Activated T-cell treated with anti-CD3 and anti-CD28 coated beads for 4 hours (primary cell): ENCODE data around the gene ARHGAP15.

ENCODE experiments used
- DNase-seq: peaks from one replicate; pipeline ENCODE4 v3.0.0-alpha.2; 2020

The ARHGAP15 gene

GRCh38 chr2:143603846-143604565, 474.8 kb downstream of the ARHGAP15 start:
- no peak for DNase-seq

DNA sequence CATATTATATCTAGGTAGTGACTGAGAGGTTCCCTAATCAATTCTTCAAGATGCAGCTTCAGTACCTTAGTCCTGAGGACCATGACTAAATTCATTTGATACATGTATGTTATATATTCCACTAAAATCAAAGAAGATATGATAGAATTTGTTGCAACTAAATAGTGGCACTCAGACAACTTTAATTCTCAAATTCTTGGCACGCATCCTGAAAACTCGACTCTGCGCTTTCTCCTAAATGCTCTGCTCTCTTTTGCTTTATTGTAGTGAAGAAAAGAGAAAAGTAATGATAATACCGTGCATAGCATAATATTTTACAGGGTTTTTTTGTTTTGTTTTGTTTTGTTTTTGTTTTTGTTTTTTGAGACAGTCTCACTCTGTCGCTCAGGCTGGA, 475.3 kb downstream of the ARHGAP15 start:
- DNase-seq: no peak

- no peak for DNase-seq
Measured at GRCh38 chr2:143607231-143608062, 478.2 kb downstream of the ARHGAP15 start.

DNA sequence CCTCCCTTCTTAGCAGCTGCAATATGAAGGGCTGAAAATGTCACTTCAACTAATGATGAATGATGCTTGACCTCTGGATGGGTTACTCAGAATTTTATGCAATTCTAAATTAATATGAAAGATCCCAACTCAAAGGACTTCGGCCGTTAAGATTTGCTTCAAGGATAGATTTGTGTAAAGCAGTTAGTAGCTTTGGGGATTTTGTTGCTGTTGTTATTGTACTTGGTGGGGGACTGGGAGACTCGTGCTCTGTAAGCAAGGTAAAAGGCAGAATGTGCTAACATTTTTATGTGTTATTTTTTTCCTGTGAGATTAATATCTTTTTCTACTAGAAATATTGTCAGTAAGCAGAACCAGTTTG, 478.8 kb downstream of the ARHGAP15 start:
- no peak for DNase-seq

GRCh38 chr2:143608758-143609157, 479.5 kb downstream of the ARHGAP15 start:
- no peak for DNase-seq

- DNase-seq: no peak
Measured at GRCh38 chr2:143611336-143611735, 482.1 kb downstream of the ARHGAP15 start.

GRCh38 chr2:143615562-143615961, 486.3 kb downstream of the ARHGAP15 start:
- DNase-seq: no peak

DNA sequence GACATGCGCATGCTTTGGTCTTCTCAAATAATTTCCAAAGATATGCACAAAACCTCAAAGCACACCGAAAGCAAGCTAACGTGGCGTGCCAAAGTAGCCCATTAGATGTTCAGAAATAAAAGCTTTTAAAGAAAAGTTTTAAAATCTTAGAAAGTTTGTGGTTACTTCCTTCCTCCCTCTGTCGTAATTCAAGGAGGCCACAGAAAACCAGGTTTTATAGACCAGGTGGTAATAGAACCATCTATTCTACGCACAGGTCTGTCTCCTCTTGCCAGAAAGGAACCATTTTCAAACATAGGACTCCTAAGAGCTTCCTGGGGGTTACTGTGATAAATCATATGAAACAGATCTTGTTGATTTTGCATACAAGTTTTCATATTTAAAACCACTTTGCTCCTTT, 487.2 kb downstream of the ARHGAP15 start:
- no peak for DNase-seq

DNA sequence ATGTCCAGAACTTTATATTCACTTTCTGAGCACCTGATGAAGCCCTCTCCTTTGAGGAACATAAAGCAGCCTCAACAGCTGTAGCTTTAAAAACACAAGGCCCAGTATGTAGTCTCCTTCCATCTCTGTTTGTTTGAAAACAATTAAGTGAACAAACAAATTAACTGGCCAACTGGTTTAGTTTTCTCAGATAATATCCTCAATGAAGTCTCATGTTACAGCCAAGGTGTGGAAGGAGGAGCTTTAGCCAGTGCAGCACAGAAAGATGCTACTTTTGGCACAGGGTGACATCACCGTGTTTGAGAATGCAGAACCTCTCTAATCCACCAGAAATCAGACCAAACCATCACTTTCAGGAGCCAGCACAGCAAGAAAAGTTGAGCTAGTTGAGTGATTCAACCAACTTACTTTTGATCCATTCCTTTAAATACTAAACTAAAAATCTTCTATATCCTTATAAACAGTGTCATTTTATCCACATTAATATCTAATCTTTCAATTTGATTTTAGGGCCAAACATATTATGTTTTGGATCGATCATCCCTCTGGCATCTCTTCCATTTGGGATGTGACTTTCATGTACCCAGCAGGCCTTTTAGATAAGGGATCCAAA, 488.7 kb downstream of the ARHGAP15 start:
- no peak for DNase-seq

DNA sequence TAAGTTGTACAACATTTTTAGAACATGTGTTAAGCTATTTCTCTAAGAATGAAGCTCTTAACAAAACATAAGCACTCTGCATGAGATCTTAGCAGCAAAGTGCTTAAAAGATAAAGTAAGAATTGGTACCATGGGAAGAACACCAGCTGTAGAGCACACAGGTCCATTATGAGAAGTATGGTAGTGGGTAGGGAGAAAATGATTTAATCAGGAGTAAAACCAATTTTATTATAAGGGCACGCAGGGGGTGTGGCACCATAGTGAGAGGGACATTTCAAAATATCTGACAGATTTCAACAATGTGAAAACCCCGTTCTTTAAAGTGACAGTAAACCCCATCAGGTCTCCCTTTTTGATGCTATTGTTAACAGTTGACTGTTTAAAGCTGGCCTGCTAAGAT, 492.9 kb downstream of the ARHGAP15 start:
- no peak for DNase-seq

DNA sequence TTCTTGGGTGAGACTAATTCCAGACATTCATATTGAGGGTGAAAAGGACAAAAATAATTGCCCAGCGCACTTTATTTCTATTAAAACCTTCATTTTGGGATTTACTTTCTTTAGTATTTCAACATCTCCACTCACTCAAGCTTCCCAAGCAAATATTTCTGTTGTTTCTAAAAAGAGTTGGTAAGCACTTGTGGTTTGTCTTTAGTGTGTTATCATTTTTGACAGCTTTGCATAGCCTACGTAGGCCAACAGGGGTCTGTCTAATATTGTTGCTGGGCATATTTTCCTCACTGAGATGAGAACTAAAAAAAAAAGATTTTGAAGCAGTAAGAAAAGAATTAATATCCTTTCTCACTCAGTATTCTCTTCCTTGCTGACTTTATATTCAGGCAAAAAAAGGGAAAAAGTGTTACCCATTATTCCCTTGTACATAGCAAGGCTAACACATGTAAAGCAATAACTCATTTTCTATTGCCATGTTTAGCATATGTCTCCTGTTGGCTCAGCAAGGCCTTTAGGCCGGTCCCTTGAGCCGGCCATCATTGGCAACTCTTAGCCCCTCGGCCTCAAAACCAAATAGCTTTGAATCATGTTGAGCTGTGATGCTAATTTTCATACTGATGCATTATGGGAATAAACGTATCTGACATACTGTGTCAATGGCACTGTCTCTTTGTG, 494.2 kb downstream of the ARHGAP15 start:
- no peak for DNase-seq

GRCh38 chr2:143623909-143624260, 494.7 kb downstream of the ARHGAP15 start:
- no peak for DNase-seq

DNA sequence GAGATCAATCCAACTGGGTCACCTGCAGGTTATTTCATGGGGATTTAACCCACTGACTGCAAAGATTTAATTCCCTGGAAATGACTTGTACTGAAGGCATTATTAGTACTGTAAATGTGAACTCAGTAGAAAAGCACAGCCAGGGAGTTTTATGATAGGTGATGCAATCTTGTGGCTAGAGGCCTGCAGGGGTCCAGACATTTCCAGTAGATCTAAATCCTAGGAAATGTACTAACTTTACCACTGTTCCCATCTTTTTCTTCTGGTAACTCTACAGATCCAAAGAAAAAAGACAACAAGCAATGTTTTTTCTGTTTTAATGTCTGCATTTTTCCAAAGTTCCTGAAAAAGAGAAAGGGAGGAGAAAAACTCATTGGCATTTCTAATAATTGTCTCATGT, 500.1 kb downstream of the ARHGAP15 start:
- DNase-seq: no peak

- DNase-seq: no peak
Measured at GRCh38 chr2:143632751-143633374, 503.6 kb downstream of the ARHGAP15 start.

DNA sequence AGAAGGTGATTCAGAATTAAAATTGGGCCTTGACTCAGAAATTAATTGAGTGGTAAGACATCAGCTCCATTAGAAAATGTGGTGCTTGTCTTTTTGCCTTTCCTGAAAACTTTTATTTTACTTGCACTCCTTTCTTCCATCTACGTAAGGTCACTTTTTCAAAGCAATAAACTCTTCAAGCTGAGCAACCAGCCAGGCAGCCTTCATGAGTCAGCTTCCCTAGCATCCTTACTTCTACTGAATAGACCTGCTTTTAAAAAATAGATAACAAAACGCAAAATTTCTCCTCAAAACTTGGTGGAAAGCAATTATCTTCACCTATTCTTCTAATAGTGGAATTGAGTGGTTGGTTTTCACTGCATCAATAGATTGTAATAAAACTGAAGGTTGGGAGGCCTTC, 504.2 kb downstream of the ARHGAP15 start:
- no peak for DNase-seq

GRCh38 chr2:143635302-143635701, 506.1 kb downstream of the ARHGAP15 start:
- no peak for DNase-seq

GRCh38 chr2:143635936-143636335, 506.7 kb downstream of the ARHGAP15 start:
- no peak for DNase-seq

DNA sequence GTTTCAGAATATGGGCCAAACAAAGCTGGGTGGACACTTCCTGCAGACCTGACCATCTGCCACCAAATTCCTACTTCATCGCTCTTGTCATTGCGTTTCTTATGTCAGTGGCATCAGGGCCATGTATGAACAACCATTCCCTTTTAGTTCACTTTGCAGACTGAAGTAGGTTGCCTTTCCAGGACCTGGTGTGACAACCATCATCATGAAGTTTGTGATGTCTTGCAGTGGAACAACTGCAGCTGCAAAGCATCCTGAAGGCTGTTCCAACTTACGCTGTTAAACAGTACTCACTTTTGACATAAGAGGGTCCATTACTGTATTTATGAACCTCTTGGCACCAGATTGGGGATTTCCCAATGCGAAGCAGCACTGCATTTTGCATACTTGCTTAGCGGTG, 511.6 kb downstream of the ARHGAP15 start:
- no peak for DNase-seq

GRCh38 chr2:143645921-143646645, 516.9 kb downstream of the ARHGAP15 start:
- DNase-seq: no peak

DNA sequence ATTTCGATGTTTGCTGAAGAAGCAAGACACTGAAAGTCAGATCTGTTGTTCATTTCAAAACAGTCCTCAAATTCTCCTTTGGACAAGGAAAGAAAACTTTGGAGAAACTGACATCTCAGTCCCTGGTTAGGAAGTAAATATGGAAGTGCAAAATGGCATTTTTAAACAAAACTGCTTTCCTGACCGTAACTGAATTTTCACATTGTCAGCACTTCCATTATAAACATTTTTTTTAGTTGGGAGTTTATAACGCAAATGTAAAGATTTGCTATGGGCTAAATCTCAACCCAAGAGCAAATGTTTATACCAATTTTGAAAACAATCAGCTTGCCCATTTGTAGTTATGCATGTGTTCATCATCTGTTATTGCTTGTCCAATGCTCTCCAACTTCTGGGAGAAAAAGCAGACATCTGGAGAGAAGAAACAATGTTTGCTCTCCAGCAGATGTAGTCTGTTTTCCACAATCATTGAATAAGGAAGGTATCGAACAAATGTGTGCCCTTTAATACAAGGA, 520.1 kb downstream of the ARHGAP15 start:
- no peak for DNase-seq

DNA sequence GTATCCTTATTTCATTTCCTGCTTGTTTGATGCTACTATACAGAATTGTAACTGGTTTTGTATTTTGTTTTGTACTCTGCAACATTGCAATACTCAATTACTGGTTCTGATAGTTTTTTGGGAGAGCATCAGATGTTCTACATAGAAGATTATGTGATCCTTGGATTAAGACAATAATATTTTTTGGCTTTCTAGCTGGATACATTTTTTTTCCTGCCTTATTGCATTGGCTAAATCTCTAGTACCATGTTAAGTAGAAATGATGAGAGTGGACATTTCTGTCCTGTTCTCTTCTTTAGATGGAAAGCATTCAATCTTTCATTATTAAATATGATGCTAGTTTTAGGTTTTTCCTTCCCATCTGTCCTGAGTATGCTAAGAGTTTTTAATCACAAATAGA, 523.5 kb downstream of the ARHGAP15 start:
- no peak for DNase-seq

GRCh38 chr2:143668234-143668633, 539.0 kb downstream of the ARHGAP15 start:
- no peak for DNase-seq
